ENCODE results near the gene WDR70. TPM values are rescaled to one million over a fixed set of nuclear protein-coding genes. Genes with fewer than 3 reads are reported as not detected.
A peak's percentile ranks its signal among the peaks of the same experiment; 100 is the strongest.

The WDR70 gene
- total RNA-seq, 2 experiments from 2014 or later: 28.8 to 35.3 TPM

GRCh38 chr5:37557734-37558293, 178.7 kb downstream of the WDR70 start:
- peaks cover 2% of the 10 kb centered on the region for H3K4me1 Mint-ChIP-seq (ENCODE audit: low read depth)
- no peak for ATAC-seq
- H3K27me3 Mint-ChIP-seq (ENCODE audit: low read depth): no peaks in the 10 kb centered on the region
- no peak overlapping the region for H3K4me3 Mint-ChIP-seq
- H3K27ac Mint-ChIP-seq: no peak overlapping the region
- DNase-seq: no peak
- POLR2A ChIA-PET: no interaction called here
- H3K9me3 Mint-ChIP-seq (ENCODE audit: insufficient read depth): no peaks in the 10 kb centered on the region
- no peaks in the 10 kb centered on the region for H3K36me3 Mint-ChIP-seq (ENCODE audit: low read depth)
- CTCF ChIA-PET: no interaction called here

GRCh38 chr5:37565062-37565670, 186.0 kb downstream of the WDR70 start:
- H3K4me3 Mint-ChIP-seq: no peak overlapping the region
- ATAC-seq (no peak), DNase-seq (no peak)
- H3K9me3 Mint-ChIP-seq (ENCODE audit: insufficient read depth): no peaks in the 10 kb centered on the region
- POLR2A ChIA-PET: interaction anchor here (0.6 kb wide), 1 partner anchor 858 kb away, joined by 3 read pairs; no protein-coding TSS in a partner anchor
- H3K27me3 Mint-ChIP-seq (ENCODE audit: low read depth): no peaks in the 10 kb centered on the region
- no peaks in the 10 kb centered on the region for H3K36me3 Mint-ChIP-seq (ENCODE audit: low read depth)
- CTCF ChIA-PET: no interaction called here
- H3K4me1 Mint-ChIP-seq (ENCODE audit: low read depth): no peaks in the 10 kb centered on the region
- H3K27ac Mint-ChIP-seq: peak overlapping the region; percentile 6

- no peaks in the 10 kb centered on the region for H3K4me1 Mint-ChIP-seq (ENCODE audit: low read depth)
- H3K9me3 Mint-ChIP-seq (ENCODE audit: insufficient read depth): no peaks in the 10 kb centered on the region
- H3K27ac Mint-ChIP-seq: no peak overlapping the region
- H3K4me3 Mint-ChIP-seq: no peak overlapping the region
- DNase-seq: no peak
- POLR2A ChIA-PET: no interaction called here
- H3K27me3 Mint-ChIP-seq (ENCODE audit: low read depth): no peaks in the 10 kb centered on the region
- no peak for ATAC-seq
- CTCF ChIA-PET: no interaction called here
- no peaks in the 10 kb centered on the region for H3K36me3 Mint-ChIP-seq (ENCODE audit: low read depth)
These were observed 188.4 kb downstream of the WDR70 start for GRCh38 chr5:37567566-37567965.

- H3K4me1 Mint-ChIP-seq (ENCODE audit: low read depth): no peaks in the 10 kb centered on the region
- H3K9me3 Mint-ChIP-seq (ENCODE audit: insufficient read depth): no peaks in the 10 kb centered on the region
- ATAC-seq (no peak), DNase-seq (no peak)
- ChIA-PET POLR2A (no interaction called here), CTCF (no interaction called here)
- no peak overlapping the region for H3K27ac Mint-ChIP-seq
- H3K27me3 Mint-ChIP-seq (ENCODE audit: low read depth): no peaks in the 10 kb centered on the region
- no peaks in the 10 kb centered on the region for H3K36me3 Mint-ChIP-seq (ENCODE audit: low read depth)
- no peak overlapping the region for H3K4me3 Mint-ChIP-seq
These were observed 189.1 kb downstream of the WDR70 start for GRCh38 chr5:37568018-37568753.

- POLR2A ChIA-PET: no interaction called here
These were observed 189.8 kb downstream of the WDR70 start for GRCh38 chr5:37568893-37569292.

GRCh38 chr5:37569466-37569865, 190.3 kb downstream of the WDR70 start:
- Mint-ChIP-seq H3K4me3 (no peak overlapping the region), H3K4me1 (ENCODE audit: low read depth) (no peaks in the 10 kb centered on the region), H3K27me3 (ENCODE audit: low read depth) (no peaks in the 10 kb centered on the region), H3K36me3 (ENCODE audit: low read depth) (peaks cover 7% of the 10 kb centered on the region), H3K9me3 (ENCODE audit: insufficient read depth) (no peaks in the 10 kb centered on the region), H3K27ac (no peak overlapping the region)
- POLR2A ChIA-PET: no interaction called here
- ATAC-seq (no peak), DNase-seq (no peak)
- CTCF ChIA-PET: no interaction called here

More at GRCh38 chr5:37568893-37569292, 189.8 kb downstream of the WDR70 start:
- Mint-ChIP-seq H3K36me3 (ENCODE audit: low read depth) (peaks cover 5% of the 10 kb centered on the region), H3K27me3 (ENCODE audit: low read depth) (no peaks in the 10 kb centered on the region), H3K4me1 (ENCODE audit: low read depth) (no peaks in the 10 kb centered on the region), H3K9me3 (ENCODE audit: insufficient read depth) (no peaks in the 10 kb centered on the region), H3K27ac (no peak overlapping the region), H3K4me3 (no peak overlapping the region)
- DNase-seq (no peak), ATAC-seq (no peak)
- CTCF ChIA-PET: no interaction called here

- Mint-ChIP-seq H3K4me3 (no peak overlapping the region), H3K9me3 (ENCODE audit: insufficient read depth) (no peaks in the 10 kb centered on the region), H3K36me3 (ENCODE audit: low read depth) (peaks cover 9% of the 10 kb centered on the region), H3K27ac (no peak overlapping the region), H3K27me3 (ENCODE audit: low read depth) (no peaks in the 10 kb centered on the region), H3K4me1 (ENCODE audit: low read depth) (no peaks in the 10 kb centered on the region)
- CTCF ChIA-PET: no interaction called here
- POLR2A ChIA-PET: no interaction called here
- ATAC-seq (no peak), DNase-seq (no peak)
These were observed 191.5 kb downstream of the WDR70 start for GRCh38 chr5:37570597-37570996.

GRCh38 chr5:37571985-37572384, 192.9 kb downstream of the WDR70 start:
- ChIA-PET CTCF (no interaction called here), POLR2A (no interaction called here)
- Mint-ChIP-seq H3K27me3 (ENCODE audit: low read depth) (no peaks in the 10 kb centered on the region), H3K4me3 (no peak overlapping the region), H3K36me3 (ENCODE audit: low read depth) (peaks cover 9% of the 10 kb centered on the region), H3K27ac (no peak overlapping the region), H3K4me1 (ENCODE audit: low read depth) (peaks cover 4% of the 10 kb centered on the region), H3K9me3 (ENCODE audit: insufficient read depth) (no peaks in the 10 kb centered on the region)
- DNase-seq: no peak
- ATAC-seq: no peak

- Mint-ChIP-seq H3K4me1 (ENCODE audit: low read depth) (peaks cover 4% of the 10 kb centered on the region), H3K9me3 (ENCODE audit: insufficient read depth) (no peaks in the 10 kb centered on the region), H3K36me3 (ENCODE audit: low read depth) (peaks cover 10% of the 10 kb centered on the region), H3K27ac (no peak overlapping the region), H3K4me3 (no peak overlapping the region), H3K27me3 (ENCODE audit: low read depth) (no peaks in the 10 kb centered on the region)
- POLR2A ChIA-PET: interaction anchor here (0.8 kb wide), 1 partner anchor 197 kb away, joined by 3 read pairs; the partner anchor contains the start of gene WDR70
- CTCF ChIA-PET: no interaction called here
- ATAC-seq: no peak
- DNase-seq: no peak
These were observed 196.7 kb downstream of the WDR70 start for GRCh38 chr5:37575541-37576489.

- H3K4me3 Mint-ChIP-seq: no peak overlapping the region
- peaks cover 10% of the 10 kb centered on the region for H3K36me3 Mint-ChIP-seq (ENCODE audit: low read depth)
- no peaks in the 10 kb centered on the region for H3K9me3 Mint-ChIP-seq (ENCODE audit: insufficient read depth)
- ATAC-seq (no peak), DNase-seq (no peak)
- H3K27ac Mint-ChIP-seq: no peak overlapping the region
- no peaks in the 10 kb centered on the region for H3K27me3 Mint-ChIP-seq (ENCODE audit: low read depth)
- ChIA-PET POLR2A (no interaction called here), CTCF (no interaction called here)
- H3K4me1 Mint-ChIP-seq (ENCODE audit: low read depth): peaks cover 4% of the 10 kb centered on the region
These were observed 197.4 kb downstream of the WDR70 start for GRCh38 chr5:37576552-37576951.

GRCh38 chr5:37578176-37578575, 199.1 kb downstream of the WDR70 start:
- H3K4me3 Mint-ChIP-seq: no peak overlapping the region

GRCh38 chr5:37580106-37580505, 201.0 kb downstream of the WDR70 start:
- no peaks in the 10 kb centered on the region for H3K9me3 Mint-ChIP-seq (ENCODE audit: insufficient read depth)
- H3K36me3 Mint-ChIP-seq (ENCODE audit: low read depth): peaks cover 1% of the 10 kb centered on the region
- CTCF ChIA-PET: no interaction called here
- DNase-seq: no peak
- peaks cover 4% of the 10 kb centered on the region for H3K4me1 Mint-ChIP-seq (ENCODE audit: low read depth)
- no peak overlapping the region for H3K4me3 Mint-ChIP-seq
- no peaks in the 10 kb centered on the region for H3K27me3 Mint-ChIP-seq (ENCODE audit: low read depth)
- POLR2A ChIA-PET: no interaction called here
- no peak for ATAC-seq
- H3K27ac Mint-ChIP-seq: no peak overlapping the region

More at GRCh38 chr5:37578176-37578575, 199.1 kb downstream of the WDR70 start:
- ATAC-seq: no peak
- Mint-ChIP-seq H3K9me3 (ENCODE audit: insufficient read depth) (no peaks in the 10 kb centered on the region), H3K27me3 (ENCODE audit: low read depth) (no peaks in the 10 kb centered on the region), H3K4me1 (ENCODE audit: low read depth) (peaks cover 4% of the 10 kb centered on the region), H3K27ac (no peak overlapping the region), H3K36me3 (ENCODE audit: low read depth) (peaks cover 10% of the 10 kb centered on the region)
- CTCF ChIA-PET: no interaction called here
- no peak for DNase-seq
- POLR2A ChIA-PET: no interaction called here
